Activated B cell treated with CpG ODN at 0.5 μM for 24 hours (primary cell): ENCODE measurements around the gene GFRA1. TPM values are rescaled to one million over a fixed set of nuclear protein-coding genes. Genes with fewer than 3 reads are reported as not detected.

ENCODE experiments used
- ATAC-seq: fragments of 200-7000 bp; cut with Tn5 transposase; one replicate; pipeline ENCODE4 v1.10.0; 2021; ENCODE audit warnings: low read depth, mild to moderate bottlenecking, moderate library complexity
- CTCF ChIA-PET: fragments of 350-600 bp; sonication (Branson Sonifier 250); formaldehyde crosslinking; loops from one replicate; lab custom pipeline; 2021; ENCODE audit warnings: antibody characterized with exemption; lab: Charles Lee
- POLR2A ChIA-PET: fragments of 350-600 bp; sonication (Branson Sonifier 250); formaldehyde crosslinking; loops from one replicate; lab custom pipeline; 2021; ENCODE audit warnings: antibody characterized with exemption; lab: Charles Lee
- DNase-seq: peaks from one replicate; pipeline ENCODE4 v3.0.0; 2022
- H3K27ac Mint-ChIP-seq: one replicate; pipeline ENCODE4 v1.8.0; 2020; ENCODE audit warnings: mixed read lengths
- H3K27me3 Mint-ChIP-seq: one replicate; pipeline ENCODE4 v1.8.0; 2021; ENCODE audit warnings: mixed read lengths
- H3K36me3 Mint-ChIP-seq: one replicate; pipeline ENCODE4 v1.8.0; 2021; ENCODE audit warnings: low read depth, mixed read lengths
- H3K4me1 Mint-ChIP-seq: one replicate; pipeline ENCODE4 v1.8.0; 2021; ENCODE audit warnings: mixed read lengths
- H3K4me3 Mint-ChIP-seq: one replicate; pipeline ENCODE4 v1.8.0; 2020; ENCODE audit warnings: mild to moderate bottlenecking, mixed read lengths
- H3K9me3 Mint-ChIP-seq: one replicate; pipeline ENCODE4 v1.8.0; 2020; ENCODE audit warnings: mixed read lengths
- intact Hi-C: fragments of 100-400 bp; cut with micrococcal nuclease; formaldehyde crosslinking; loops from one replicate; pipeline ENCODE4 v1.15.1; 2024
- total RNA-seq: library from RNA; stranded (reverse); gene quantifications from 2 replicates; pipeline ENCODE4 v1.2.3, GENCODE V29; 2022
- TF ChIP-seq, protein P1 (sequence below): fragments of 200-600 bp; IDR thresholded peaks from one replicate; pipeline ENCODE4 v1.8.0; 2022; ENCODE audit warnings: antibody characterized with exemption, mild to moderate bottlenecking

GFRA1 gene
- total RNA-seq, 1 donor from 2014 or later: not detected

DNA sequence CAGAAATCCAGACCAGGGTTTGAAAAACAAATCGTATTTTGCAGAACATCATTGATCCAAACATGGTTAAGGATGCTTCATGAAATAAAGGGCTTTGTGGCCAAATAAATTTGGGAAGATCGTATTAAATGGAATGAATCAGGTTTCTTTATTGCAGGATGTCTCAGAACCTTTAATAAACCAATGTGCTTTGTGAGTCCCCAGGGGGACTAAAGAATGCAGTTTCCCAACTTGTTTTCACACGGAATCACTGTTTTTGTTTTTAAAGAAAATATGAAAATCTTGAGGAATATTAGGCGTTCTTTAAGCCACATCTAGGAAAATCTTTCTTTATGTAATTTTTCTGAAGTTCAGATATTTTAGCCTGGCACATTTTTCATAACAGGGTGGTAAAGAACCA, 34.4 kb upstream of the GFRA1 start:
- no peak overlapping the region for H3K4me3 Mint-ChIP-seq
- H3K4me1 Mint-ChIP-seq: no peaks in the 10 kb centered on the region
- TF ChIP-seq, protein P1, sequence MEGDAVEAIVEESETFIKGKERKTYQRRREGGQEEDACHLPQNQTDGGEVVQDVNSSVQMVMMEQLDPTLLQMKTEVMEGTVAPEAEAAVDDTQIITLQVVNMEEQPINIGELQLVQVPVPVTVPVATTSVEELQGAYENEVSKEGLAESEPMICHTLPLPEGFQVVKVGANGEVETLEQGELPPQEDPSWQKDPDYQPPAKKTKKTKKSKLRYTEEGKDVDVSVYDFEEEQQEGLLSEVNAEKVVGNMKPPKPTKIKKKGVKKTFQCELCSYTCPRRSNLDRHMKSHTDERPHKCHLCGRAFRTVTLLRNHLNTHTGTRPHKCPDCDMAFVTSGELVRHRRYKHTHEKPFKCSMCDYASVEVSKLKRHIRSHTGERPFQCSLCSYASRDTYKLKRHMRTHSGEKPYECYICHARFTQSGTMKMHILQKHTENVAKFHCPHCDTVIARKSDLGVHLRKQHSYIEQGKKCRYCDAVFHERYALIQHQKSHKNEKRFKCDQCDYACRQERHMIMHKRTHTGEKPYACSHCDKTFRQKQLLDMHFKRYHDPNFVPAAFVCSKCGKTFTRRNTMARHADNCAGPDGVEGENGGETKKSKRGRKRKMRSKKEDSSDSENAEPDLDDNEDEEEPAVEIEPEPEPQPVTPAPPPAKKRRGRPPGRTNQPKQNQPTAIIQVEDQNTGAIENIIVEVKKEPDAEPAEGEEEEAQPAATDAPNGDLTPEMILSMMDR: no peak
- intact Hi-C loops: no loop called here
- ChIA-PET POLR2A (no interaction called here), CTCF (no interaction called here)
- DNase-seq (no peak), ATAC-seq (no peak)
- no peaks in the 10 kb centered on the region for H3K27me3 Mint-ChIP-seq
- peaks cover 3% of the 10 kb centered on the region for H3K9me3 Mint-ChIP-seq
- H3K27ac Mint-ChIP-seq: no peak overlapping the region
- no peaks in the 10 kb centered on the region for H3K36me3 Mint-ChIP-seq

DNA sequence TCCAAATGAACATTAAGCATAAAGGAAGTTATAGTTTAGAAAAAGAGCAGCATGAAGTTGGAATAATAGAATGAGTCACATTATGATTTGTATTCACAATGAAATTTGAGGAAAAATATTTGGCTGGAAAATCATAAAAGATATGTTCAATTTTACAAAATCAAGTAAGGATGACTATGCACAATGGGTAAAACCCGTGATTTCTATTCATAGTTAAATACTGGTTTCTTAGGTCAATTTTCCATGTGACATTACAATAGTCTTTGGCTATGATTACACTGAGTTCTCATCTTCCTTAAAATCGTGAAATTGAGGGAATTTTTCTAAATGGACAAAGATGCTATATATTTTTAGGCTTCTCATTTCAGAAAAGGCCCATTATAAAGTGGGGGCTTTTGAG, 33.8 kb upstream of the GFRA1 start:
- Mint-ChIP-seq H3K9me3 (peaks cover 3% of the 10 kb centered on the region), H3K4me1 (no peaks in the 10 kb centered on the region)

DNA sequence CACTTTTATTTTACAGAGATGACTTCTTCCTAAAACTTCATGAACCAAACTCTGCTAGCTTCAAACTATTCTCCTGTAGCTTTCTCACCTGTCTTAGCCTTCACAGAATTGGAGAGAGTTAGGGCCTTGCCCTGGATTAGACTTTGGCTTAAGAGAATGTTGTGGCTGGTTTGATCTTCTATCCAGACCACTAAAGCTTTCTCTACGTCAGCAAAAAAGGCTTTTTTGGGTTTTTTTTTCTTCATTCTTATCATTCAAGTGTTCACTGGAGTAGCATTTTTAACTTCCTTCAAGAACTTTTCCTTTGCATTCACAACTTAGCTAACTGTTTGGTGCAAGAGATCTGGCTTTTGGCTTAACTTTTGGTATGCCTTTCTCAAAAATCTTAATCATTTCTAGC, 31.9 kb upstream of the GFRA1 start:
- DNase-seq (no peak), ATAC-seq (no peak)
- Mint-ChIP-seq H3K4me3 (no peak overlapping the region), H3K27me3 (no peaks in the 10 kb centered on the region), H3K4me1 (no peaks in the 10 kb centered on the region), H3K9me3 (peaks cover 5% of the 10 kb centered on the region), H3K36me3 (no peaks in the 10 kb centered on the region), H3K27ac (no peak overlapping the region)
- POLR2A ChIA-PET: no interaction called here
- intact Hi-C loops: no loop called here
- CTCF ChIA-PET: no interaction called here
- TF ChIP-seq, protein P1: no peak

More for the DNA sequence above, 33.8 kb upstream of the GFRA1 start:
- ATAC-seq: no peak
- H3K27ac Mint-ChIP-seq: no peak overlapping the region
- DNase-seq: no peak
- no peak overlapping the region for H3K4me3 Mint-ChIP-seq
- H3K27me3 Mint-ChIP-seq: no peaks in the 10 kb centered on the region
- H3K36me3 Mint-ChIP-seq: no peaks in the 10 kb centered on the region
- ChIA-PET CTCF (no interaction called here), POLR2A (no interaction called here)
- intact Hi-C loops: no loop called here
- TF ChIP-seq, protein P1: no peak

DNA sequence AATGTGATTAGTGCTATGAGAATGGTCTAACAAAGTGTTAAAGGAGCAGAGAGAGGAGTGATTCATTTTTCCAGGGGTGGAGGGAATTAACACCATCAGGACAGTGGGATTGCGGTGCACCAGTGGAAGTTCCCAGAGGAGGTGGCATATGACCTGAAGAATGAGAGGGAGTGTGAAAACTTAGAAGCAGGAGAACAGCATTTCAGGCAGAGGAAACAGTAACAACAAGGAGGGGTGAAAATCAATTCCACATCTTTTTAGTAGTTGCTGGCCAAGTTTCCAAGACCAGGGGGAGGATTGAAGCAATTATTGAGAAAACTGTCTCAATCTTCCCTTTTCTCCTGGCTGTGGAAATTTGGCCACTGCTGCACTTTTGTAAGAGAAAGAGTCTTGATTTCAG, 27.5 kb upstream of the GFRA1 start:
- Mint-ChIP-seq H3K27me3 (no peaks in the 10 kb centered on the region), H3K36me3 (no peaks in the 10 kb centered on the region), H3K4me1 (no peaks in the 10 kb centered on the region), H3K4me3 (no peak overlapping the region), H3K27ac (no peak overlapping the region), H3K9me3 (peaks cover 5% of the 10 kb centered on the region)
- TF ChIP-seq, protein P1: no peak
- DNase-seq: no peak
- POLR2A ChIA-PET: no interaction called here
- no peak for ATAC-seq
- intact Hi-C loops: no loop called here
- CTCF ChIA-PET: no interaction called here

DNA sequence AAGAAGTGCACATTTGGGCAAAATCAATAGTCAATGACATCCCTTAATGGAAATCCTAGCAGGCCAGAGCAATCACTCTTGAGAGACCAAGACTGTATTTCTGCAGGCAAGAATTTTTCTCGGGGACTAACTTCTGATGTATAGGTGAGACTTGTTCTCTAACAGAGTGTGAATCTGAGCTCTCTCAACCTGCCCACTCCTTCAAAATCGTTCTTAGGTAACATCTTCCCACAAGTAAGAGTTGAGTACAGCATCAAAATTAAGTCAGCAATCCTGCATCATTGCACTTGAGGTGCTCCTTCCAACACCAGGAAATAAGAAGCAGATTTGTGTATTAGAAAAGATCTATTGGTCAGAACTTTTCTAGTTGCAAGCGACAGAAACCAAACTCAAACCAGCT, 25.6 kb upstream of the GFRA1 start:
- POLR2A ChIA-PET: no interaction called here
- H3K4me1 Mint-ChIP-seq: no peaks in the 10 kb centered on the region
- no peak overlapping the region for H3K27ac Mint-ChIP-seq
- H3K27me3 Mint-ChIP-seq: no peaks in the 10 kb centered on the region
- TF ChIP-seq, protein P1: no peak
- DNase-seq (no peak), ATAC-seq (no peak)
- intact Hi-C loops: no loop called here
- no peak overlapping the region for H3K4me3 Mint-ChIP-seq
- H3K9me3 Mint-ChIP-seq: peaks cover 5% of the 10 kb centered on the region
- CTCF ChIA-PET: no interaction called here
- no peaks in the 10 kb centered on the region for H3K36me3 Mint-ChIP-seq
